Endothelial cell (in vitro differentiated cells): ENCODE results near the gene FRMD1. TPM values are rescaled to one million over a fixed set of nuclear protein-coding genes. Genes with fewer than 3 reads are reported as not detected.

ENCODE experiments used
- DNase-seq: peaks from one replicate; pipeline ENCODE4 v3.0.0; 2021; ENCODE audit warnings: low spot score
- H3K27ac Mint-ChIP-seq: one replicate; pipeline ENCODE4 v1.8.0; 2021; ENCODE audit warnings: mixed read lengths, inconsistent platforms; ENCODE audit not compliant: unreplicated experiment
- H3K27me3 Mint-ChIP-seq: one replicate; pipeline ENCODE4 v1.8.0; 2021; ENCODE audit warnings: mild to moderate bottlenecking, moderate library complexity, mixed read lengths, inconsistent platforms; ENCODE audit not compliant: unreplicated experiment
- H3K36me3 Mint-ChIP-seq: one replicate; pipeline ENCODE4 v1.8.0; 2021; ENCODE audit warnings: mild to moderate bottlenecking, low read depth, mixed read lengths, inconsistent platforms; ENCODE audit not compliant: unreplicated experiment
- H3K4me1 Mint-ChIP-seq: one replicate; pipeline ENCODE4 v1.8.0; 2021; ENCODE audit warnings: mild to moderate bottlenecking, mixed read lengths, inconsistent platforms; ENCODE audit not compliant: unreplicated experiment
- H3K4me3 Mint-ChIP-seq: one replicate; pipeline ENCODE4 v1.8.0; 2021; ENCODE audit warnings: mild to moderate bottlenecking, mixed read lengths, inconsistent platforms; ENCODE audit not compliant: unreplicated experiment
- H3K9me3 Mint-ChIP-seq: one replicate; pipeline ENCODE4 v1.8.0; 2021; ENCODE audit warnings: mixed read lengths, inconsistent platforms; ENCODE audit not compliant: unreplicated experiment
- CTCF ChIP-seq: fragments of 200-600 bp; sonication (generic); IDR thresholded peaks from one replicate; pipeline ENCODE4 v1.5.0; 2021; ENCODE audit warnings: antibody characterized with exemption; ENCODE audit not compliant: unreplicated experiment
- total RNA-seq: library from RNA; stranded (reverse); fragmentation: NEBNext Ultra II Directional; extraction: Animal tissue kit (Norgen Biotek cat#: 25700); gene quantifications from one replicate; pipeline ENCODE4 v1.2.1, GENCODE V29; 2021; ENCODE audit not compliant: unreplicated experiment

The FRMD1 gene
- total RNA-seq, 1 donor from 2014 or later, result 0.05 TPM

DNA sequence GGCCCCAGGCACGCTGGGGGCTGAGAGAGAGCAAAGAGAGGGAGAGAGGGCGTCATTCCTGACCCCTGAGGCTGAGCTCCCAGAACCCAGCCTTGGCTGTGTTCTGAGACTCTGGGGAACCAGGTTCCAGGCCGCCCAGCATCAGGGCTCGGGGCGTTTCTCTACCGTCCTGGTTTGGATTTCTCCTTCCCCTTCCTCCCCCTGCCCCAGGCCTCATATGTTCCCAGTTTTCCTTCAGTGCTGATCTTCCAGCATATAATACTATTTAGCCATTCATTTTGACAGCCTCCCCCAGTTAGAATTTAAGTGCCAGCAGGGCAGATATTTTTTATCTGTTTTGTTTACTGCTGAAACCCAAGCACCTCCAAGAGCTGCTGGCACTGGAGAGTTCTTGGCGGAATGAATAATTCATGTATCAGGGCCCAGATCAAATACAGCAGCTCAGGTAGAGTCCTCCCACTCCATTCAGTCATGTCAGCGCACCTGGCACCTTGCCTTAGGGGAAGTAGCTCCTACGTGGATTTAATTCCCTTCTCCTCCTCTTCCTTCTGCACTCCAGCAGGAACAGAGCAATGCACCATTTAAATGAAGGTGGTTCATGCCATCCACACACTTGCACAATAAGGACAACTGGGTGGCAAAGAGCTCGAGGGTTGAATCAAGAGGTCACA is 23.4 kb upstream of the FRMD1 start:
- DNase-seq, result no peak
- Mint-ChIP-seq H3K36me3 (no peaks in the 10 kb centered on the region), H3K4me3 (no peak overlapping the region), H3K27me3 (peaks cover 31% of the 10 kb centered on the region), H3K4me1 (no peaks in the 10 kb centered on the region), H3K27ac (no peak overlapping the region), H3K9me3 (no peaks in the 10 kb centered on the region)
- TF ChIP-seq CTCF, result no peak

DNA sequence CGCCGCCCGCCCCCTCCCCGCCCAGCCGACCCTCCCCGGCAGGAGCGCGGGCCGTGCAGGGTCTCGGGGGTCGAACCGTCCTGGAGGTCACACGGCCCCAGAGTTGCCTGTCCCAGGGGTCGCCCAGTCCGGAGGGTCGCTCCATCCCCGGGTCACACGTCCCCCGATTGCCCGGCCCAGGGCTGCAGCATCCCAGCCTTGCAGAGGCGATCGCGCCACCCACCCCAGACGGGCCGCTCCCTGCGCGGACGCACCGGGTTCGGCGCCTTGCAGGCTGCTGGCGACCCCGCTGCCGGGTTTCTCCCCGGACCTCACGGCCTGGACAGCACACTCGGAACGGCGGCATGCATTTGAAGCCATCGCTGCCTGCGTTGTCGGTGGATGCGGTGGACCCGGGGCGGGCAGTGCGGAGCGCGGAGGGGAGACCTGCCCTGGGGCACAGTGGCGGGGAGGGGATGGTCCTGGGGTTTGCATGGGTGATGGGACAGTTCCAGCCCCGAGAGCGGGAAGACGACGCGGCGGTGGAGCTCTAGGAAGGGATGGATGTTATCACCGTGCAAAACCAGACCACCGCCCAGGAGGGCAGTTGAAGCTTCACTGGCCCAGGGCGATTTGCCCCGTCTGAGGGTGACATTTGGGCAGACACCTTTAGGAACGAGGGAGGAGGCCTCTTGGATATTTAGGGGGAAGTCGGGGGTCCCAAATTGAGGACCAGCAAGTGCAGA is 22.7 kb upstream of the FRMD1 start:
- H3K4me1 Mint-ChIP-seq, result no peaks in the 10 kb centered on the region
- TF ChIP-seq CTCF, result no peak
- no peaks in the 10 kb centered on the region for H3K36me3 Mint-ChIP-seq
- H3K4me3 Mint-ChIP-seq, result no peak overlapping the region
- peaks cover 31% of the 10 kb centered on the region for H3K27me3 Mint-ChIP-seq
- no peaks in the 10 kb centered on the region for H3K9me3 Mint-ChIP-seq
- DNase-seq, result no peak
- no peak overlapping the region for H3K27ac Mint-ChIP-seq

GRCh38 chr6:168100803-168101589 is 22.0 kb upstream of the FRMD1 start:
- TF ChIP-seq CTCF, result no peak
- Mint-ChIP-seq H3K36me3 (no peaks in the 10 kb centered on the region), H3K9me3 (no peaks in the 10 kb centered on the region), H3K27ac (no peak overlapping the region), H3K27me3 (peaks cover 34% of the 10 kb centered on the region), H3K4me1 (no peaks in the 10 kb centered on the region), H3K4me3 (no peak overlapping the region)
- DNase-seq, result no peak

- peaks cover 34% of the 10 kb centered on the region for H3K27me3 Mint-ChIP-seq
- H3K36me3 Mint-ChIP-seq, result no peaks in the 10 kb centered on the region
- H3K4me3 Mint-ChIP-seq, result no peak overlapping the region
- no peaks in the 10 kb centered on the region for H3K4me1 Mint-ChIP-seq
- no peak for DNase-seq
- no peak for TF ChIP-seq CTCF
- H3K9me3 Mint-ChIP-seq, result no peaks in the 10 kb centered on the region
- H3K27ac Mint-ChIP-seq, result no peak overlapping the region
These were observed 21.2 kb upstream of the FRMD1 start for GRCh38 chr6:168100011-168100802.
